ENCODE results near the gene ENG. TPM values are rescaled to one million over a fixed set of nuclear protein-coding genes. Genes with fewer than 3 reads are reported as not detected.
"Not testable (repeated sequence)": the region's sequence is repeated elsewhere in the genome, so short reads cannot be mapped to it uniquely, and the experiment has no call there.

Gene ENG
- polyA plus RNA-seq, 2 donors: 11.1 to 17.9 TPM

DNA sequence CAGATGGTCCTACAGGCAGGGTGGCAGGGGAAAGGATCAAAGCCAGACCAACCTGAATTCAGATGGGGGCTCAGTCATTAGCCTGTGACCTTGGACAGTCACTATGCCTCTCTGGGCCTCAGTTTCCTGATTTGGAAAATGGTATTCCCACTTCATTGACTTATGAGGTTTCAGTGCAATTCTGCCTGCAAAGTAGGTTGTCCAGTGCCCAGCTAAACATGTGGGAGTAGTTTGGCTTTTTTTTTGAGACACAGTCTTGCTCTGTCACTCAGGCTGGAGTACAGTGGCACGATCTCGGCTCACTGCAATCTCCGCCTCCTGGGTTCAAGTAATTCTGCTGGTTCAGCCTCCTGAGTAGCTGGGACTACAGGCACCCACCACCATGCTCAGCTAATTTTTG is 17.9 kb downstream of the ENG start:
- 82 to 90% methylated on average over 3 of the region's 3 CpGs for WGBS, 2 donors
- H3K27me3 ChIP-seq (ENCODE audit: control insufficient read depth in 1 of 2, insufficient read depth in 2 of 2, low read length in 2 of 2); H3K4me3 ChIP-seq (ENCODE audit: low read depth in 1 of 2, low read length in 2 of 2); H3K36me3 ChIP-seq (ENCODE audit: control insufficient read depth in 2 of 2, insufficient read depth in 2 of 2, low read length in 1 of 2); H3K9me3 ChIP-seq (ENCODE audit: control insufficient read depth in 2 of 2, insufficient read depth in 1 of 2, low read depth in 1 of 2, low read length in 1 of 2): not testable (repeated sequence)
- Histone ChIP-seq H3K27ac (ENCODE audit: low read depth in 2 of 2, low read length in 1 of 2) (peak overlapping the region; percentile 72 to 75), H3K4me1 (ENCODE audit: control insufficient read depth in 2 of 2, insufficient read depth in 2 of 2, low read length in 1 of 2) (peaks cover 0 to 15% of the 10 kb centered on the region in 2 donors)

DNA sequence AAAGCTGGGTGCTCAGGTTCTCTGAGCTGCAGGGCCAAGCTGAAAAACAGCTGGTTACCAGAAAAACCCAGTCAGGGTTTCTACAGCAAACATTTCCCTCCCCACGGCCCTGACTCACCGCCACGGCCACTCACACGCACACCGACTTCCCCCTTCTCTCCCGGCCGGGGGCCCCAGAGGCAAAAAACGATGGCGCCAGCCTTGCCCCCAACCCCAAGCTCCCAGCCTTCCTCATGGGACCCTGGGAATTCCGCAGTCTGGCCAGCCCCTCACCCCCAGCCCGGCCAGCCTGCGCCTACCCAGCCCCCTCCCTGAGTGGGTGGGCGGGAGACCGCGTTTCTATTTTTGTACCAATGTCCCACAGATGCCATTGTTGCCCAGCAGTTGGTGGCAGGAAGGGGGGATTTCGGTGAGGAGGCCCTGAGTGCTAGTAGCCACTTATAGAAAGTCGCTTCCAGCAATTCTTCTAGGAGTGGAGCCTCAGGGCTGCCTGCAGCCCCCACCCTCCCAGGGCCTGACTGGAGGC is 18.4 kb downstream of the ENG start:
- Histone ChIP-seq H3K27me3 (ENCODE audit: control insufficient read depth in 1 of 2, insufficient read depth in 2 of 2, low read length in 2 of 2) (no peaks in the 10 kb centered on the region), H3K27ac (ENCODE audit: low read depth in 2 of 2, low read length in 1 of 2) (peak overlapping the region; percentile 75 to 77), H3K36me3 (ENCODE audit: control insufficient read depth in 2 of 2, insufficient read depth in 2 of 2, low read length in 1 of 2) (no peaks in the 10 kb centered on the region), H3K4me3 (ENCODE audit: low read depth in 1 of 2, low read length in 2 of 2) (no peak overlapping the region), H3K4me1 (ENCODE audit: control insufficient read depth in 2 of 2, insufficient read depth in 2 of 2, low read length in 1 of 2) (peaks cover 0 to 15% of the 10 kb centered on the region in 2 donors), H3K9me3 (ENCODE audit: control insufficient read depth in 2 of 2, insufficient read depth in 1 of 2, low read depth in 1 of 2, low read length in 1 of 2) (no peaks in the 10 kb centered on the region)
- WGBS, 2 donors: 56 to 58% methylated on average over 17 of the region's 17 CpGs

GRCh38 chr9:127833555-127833954 is 20.9 kb downstream of the ENG start:
- Histone ChIP-seq H3K27ac (ENCODE audit: low read depth in 2 of 2, low read length in 1 of 2) (peak overlapping the region; percentile 15 to 34), H3K4me3 (ENCODE audit: low read depth in 1 of 2, low read length in 2 of 2) (no peak overlapping the region), H3K36me3 (ENCODE audit: control insufficient read depth in 2 of 2, insufficient read depth in 2 of 2, low read length in 1 of 2) (no peaks in the 10 kb centered on the region), H3K9me3 (ENCODE audit: control insufficient read depth in 2 of 2, insufficient read depth in 1 of 2, low read depth in 1 of 2, low read length in 1 of 2) (no peaks in the 10 kb centered on the region), H3K4me1 (ENCODE audit: control insufficient read depth in 2 of 2, insufficient read depth in 2 of 2, low read length in 1 of 2) (peaks cover 0 to 12% of the 10 kb centered on the region in 2 donors), H3K27me3 (ENCODE audit: control insufficient read depth in 1 of 2, insufficient read depth in 2 of 2, low read length in 2 of 2) (no peaks in the 10 kb centered on the region)
- 30 to 40% methylated on average over 1 of the region's 1 CpG for WGBS, 2 donors

DNA sequence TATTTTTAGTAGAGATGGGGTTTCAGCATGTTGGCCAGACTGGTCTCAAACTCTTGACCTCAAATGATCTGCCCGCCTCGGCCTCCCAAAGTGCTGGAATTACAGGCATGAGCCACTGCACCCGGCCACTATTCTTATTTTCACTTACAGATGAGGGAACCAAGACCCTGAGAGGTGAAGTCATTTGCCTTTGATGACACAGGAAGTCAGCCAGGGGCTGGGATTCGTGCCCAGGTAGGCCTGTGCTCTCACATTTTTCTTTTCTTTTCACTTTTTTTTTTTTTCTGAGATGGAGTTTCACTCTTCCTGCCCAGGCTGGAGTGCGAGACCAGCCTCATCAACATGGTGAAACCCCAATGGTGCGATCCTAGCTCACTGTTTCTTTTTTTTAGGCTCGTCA is 22.2 kb downstream of the ENG start:
- Histone ChIP-seq H3K36me3 (ENCODE audit: control insufficient read depth in 2 of 2, insufficient read depth in 2 of 2, low read length in 1 of 2) (no peaks in the 10 kb centered on the region), H3K27ac (ENCODE audit: low read depth in 2 of 2, low read length in 1 of 2) (no peak overlapping the region), H3K27me3 (ENCODE audit: control insufficient read depth in 1 of 2, insufficient read depth in 2 of 2, low read length in 2 of 2) (no peaks in the 10 kb centered on the region), H3K4me3 (ENCODE audit: low read depth in 1 of 2, low read length in 2 of 2) (no peak overlapping the region), H3K9me3 (ENCODE audit: control insufficient read depth in 2 of 2, insufficient read depth in 1 of 2, low read depth in 1 of 2, low read length in 1 of 2) (no peaks in the 10 kb centered on the region), H3K4me1 (ENCODE audit: control insufficient read depth in 2 of 2, insufficient read depth in 2 of 2, low read length in 1 of 2) (peaks cover 4 to 10% of the 10 kb centered on the region in 2 donors)
- WGBS, 2 donors: 59 to 63% methylated on average over 7 of the region's 7 CpGs

GRCh38 chr9:127829205-127829906 is 25.1 kb downstream of the ENG start:
- Histone ChIP-seq H3K4me3 (ENCODE audit: low read depth in 1 of 2, low read length in 2 of 2) (no peak overlapping the region), H3K9me3 (ENCODE audit: control insufficient read depth in 2 of 2, insufficient read depth in 1 of 2, low read depth in 1 of 2, low read length in 1 of 2) (no peaks in the 10 kb centered on the region), H3K27me3 (ENCODE audit: control insufficient read depth in 1 of 2, insufficient read depth in 2 of 2, low read length in 2 of 2) (no peaks in the 10 kb centered on the region), H3K27ac (ENCODE audit: low read depth in 2 of 2, low read length in 1 of 2) (peak overlapping the region; percentile 26 to 34), H3K4me1 (ENCODE audit: control insufficient read depth in 2 of 2, insufficient read depth in 2 of 2, low read length in 1 of 2) (peaks cover 6 to 8% of the 10 kb centered on the region in 2 donors), H3K36me3 (ENCODE audit: control insufficient read depth in 2 of 2, insufficient read depth in 2 of 2, low read length in 1 of 2) (peaks cover 0 to 2% of the 10 kb centered on the region in 2 donors)
- WGBS, 2 donors: 80 to 86% methylated on average over 6 of the region's 6 CpGs

- Histone ChIP-seq H3K4me3 (ENCODE audit: low read depth in 1 of 2, low read length in 2 of 2) (peak overlapping the region; percentile 15 to 25), H3K9me3 (ENCODE audit: control insufficient read depth in 2 of 2, insufficient read depth in 1 of 2, low read depth in 1 of 2, low read length in 1 of 2) (no peaks in the 10 kb centered on the region), H3K27me3 (ENCODE audit: control insufficient read depth in 1 of 2, insufficient read depth in 2 of 2, low read length in 2 of 2) (no peaks in the 10 kb centered on the region), H3K27ac (ENCODE audit: low read depth in 2 of 2, low read length in 1 of 2) (peak overlapping the region; percentile 49 to 68), H3K36me3 (ENCODE audit: control insufficient read depth in 2 of 2, insufficient read depth in 2 of 2, low read length in 1 of 2) (peaks cover 0 to 5% of the 10 kb centered on the region in 2 donors), H3K4me1 (ENCODE audit: control insufficient read depth in 2 of 2, insufficient read depth in 2 of 2, low read length in 1 of 2) (peaks cover 6 to 8% of the 10 kb centered on the region in 2 donors)
- WGBS, 2 donors: 16 to 19% methylated on average over 19 to 34 of the region's 34 CpGs
Observed at GRCh38 chr9:127828262-127829031, 26.0 kb downstream of the ENG start.

- H3K36me3 ChIP-seq (ENCODE audit: control insufficient read depth in 2 of 2, insufficient read depth in 2 of 2, low read length in 1 of 2): peaks cover 0 to 5% of the 10 kb centered on the region in 2 donors
- WGBS, 2 donors: 62% methylated on average over 7 of the region's 7 CpGs
- H3K4me3 ChIP-seq (ENCODE audit: low read depth in 1 of 2, low read length in 2 of 2): no peak overlapping the region
- no peaks in the 10 kb centered on the region for H3K27me3 ChIP-seq (ENCODE audit: control insufficient read depth in 1 of 2, insufficient read depth in 2 of 2, low read length in 2 of 2)
- H3K4me1 ChIP-seq (ENCODE audit: control insufficient read depth in 2 of 2, insufficient read depth in 2 of 2, low read length in 1 of 2): peaks cover 6 to 8% of the 10 kb centered on the region in 2 donors
- H3K9me3 ChIP-seq (ENCODE audit: control insufficient read depth in 2 of 2, insufficient read depth in 1 of 2, low read depth in 1 of 2, low read length in 1 of 2): no peaks in the 10 kb centered on the region
- H3K27ac ChIP-seq (ENCODE audit: low read depth in 2 of 2, low read length in 1 of 2): no peak overlapping the region
Observed at GRCh38 chr9:127826253-127826913, 28.1 kb downstream of the ENG start.

GRCh38 chr9:127825319-127826051 is 29.0 kb downstream of the ENG start:
- Histone ChIP-seq H3K4me3 (ENCODE audit: low read depth in 1 of 2, low read length in 2 of 2) (no peak overlapping the region), H3K4me1 (ENCODE audit: control insufficient read depth in 2 of 2, insufficient read depth in 2 of 2, low read length in 1 of 2) (peaks cover 6 to 8% of the 10 kb centered on the region in 2 donors)
- 40 to 41% methylated on average over 36 to 42 of the region's 42 CpGs for WGBS, 2 donors

GRCh38 chr9:127822108-127822507 is 32.4 kb downstream of the ENG start:
- H3K27ac ChIP-seq (ENCODE audit: low read depth in 2 of 2, low read length in 1 of 2): no peak overlapping the region
- H3K36me3 ChIP-seq (ENCODE audit: control insufficient read depth in 2 of 2, insufficient read depth in 2 of 2, low read length in 1 of 2): peaks cover 3 to 17% of the 10 kb centered on the region in 2 donors
- H3K4me3 ChIP-seq (ENCODE audit: low read depth in 1 of 2, low read length in 2 of 2): no peak overlapping the region
- H3K9me3 ChIP-seq (ENCODE audit: control insufficient read depth in 2 of 2, insufficient read depth in 1 of 2, low read depth in 1 of 2, low read length in 1 of 2): no peaks in the 10 kb centered on the region
- peaks cover 3 to 5% of the 10 kb centered on the region in 2 donors for H3K4me1 ChIP-seq (ENCODE audit: control insufficient read depth in 2 of 2, insufficient read depth in 2 of 2, low read length in 1 of 2)
- WGBS, 2 donors: 74 to 81% methylated on average over 4 of the region's 4 CpGs
- H3K27me3 ChIP-seq (ENCODE audit: control insufficient read depth in 1 of 2, insufficient read depth in 2 of 2, low read length in 2 of 2): no peaks in the 10 kb centered on the region

More at GRCh38 chr9:127825319-127826051, 29.0 kb downstream of the ENG start:
- H3K9me3 ChIP-seq (ENCODE audit: control insufficient read depth in 2 of 2, insufficient read depth in 1 of 2, low read depth in 1 of 2, low read length in 1 of 2): no peaks in the 10 kb centered on the region
- H3K27ac ChIP-seq (ENCODE audit: low read depth in 2 of 2, low read length in 1 of 2): no peak overlapping the region
- H3K36me3 ChIP-seq (ENCODE audit: control insufficient read depth in 2 of 2, insufficient read depth in 2 of 2, low read length in 1 of 2): peaks cover 0 to 5% of the 10 kb centered on the region in 2 donors
- H3K27me3 ChIP-seq (ENCODE audit: control insufficient read depth in 1 of 2, insufficient read depth in 2 of 2, low read length in 2 of 2): no peaks in the 10 kb centered on the region

Data from esophagus (tissue), 2 donors.